ENCODE measurements around the gene SLAMF1.

SLAMF1 gene

DNA sequence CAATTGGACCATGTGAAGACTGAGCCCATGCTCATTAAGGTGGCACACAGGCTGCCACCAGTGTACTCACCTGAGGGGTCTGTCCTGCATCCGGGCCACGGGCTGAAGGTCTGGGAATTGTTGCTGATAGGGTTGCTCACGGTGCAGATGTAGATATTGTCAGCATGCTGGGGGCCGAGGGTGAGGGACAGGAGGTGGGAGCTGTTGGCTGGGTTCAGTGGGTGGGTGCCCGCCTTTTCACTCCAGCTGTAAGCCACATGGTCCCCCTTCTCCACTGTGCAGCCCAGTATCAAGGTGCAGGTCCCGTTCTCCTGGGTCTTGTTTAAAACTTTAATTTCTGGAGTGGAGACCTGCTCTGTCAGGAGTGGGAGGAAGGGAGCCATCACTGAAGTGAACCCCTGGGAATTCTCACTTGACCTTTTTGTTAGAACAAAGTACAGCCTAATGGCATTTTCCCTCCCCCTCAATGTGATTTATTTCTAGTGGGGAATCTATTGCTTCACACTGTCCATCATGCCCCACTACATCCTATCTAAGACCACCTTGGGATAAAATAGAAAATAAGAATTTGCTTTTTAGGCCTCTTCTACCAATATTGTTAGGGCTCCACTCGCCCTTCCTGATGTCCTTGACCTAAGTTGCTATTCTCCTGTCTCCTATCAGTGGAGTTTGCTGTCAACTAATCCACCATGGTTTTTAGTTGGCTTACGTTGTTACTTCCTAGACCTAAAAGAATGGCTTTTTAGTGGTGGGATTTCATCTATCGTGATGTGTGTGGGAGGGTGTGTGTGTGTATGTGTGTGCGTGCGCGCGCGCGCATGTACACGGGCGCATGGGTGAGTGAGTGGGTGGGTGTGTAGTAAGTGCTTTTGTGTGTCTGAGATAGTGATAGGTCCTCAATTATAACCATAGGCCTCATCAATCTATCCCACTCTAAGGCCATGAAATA lies 12.0 kb downstream of the SLAMF1 start:
- H3K4me3 ChIP-seq (replicated peaks; ENCODE audit: insufficient read depth, low read length) = no peak overlapping the region
- H3K27me3 ChIP-seq (ENCODE audit: insufficient read depth, poor library complexity, severe bottlenecking) = no peaks in the 10 kb centered on the region
- H3K27ac ChIP-seq (replicated peaks) = no peak overlapping the region
- TF ChIP-seq, protein P1, sequence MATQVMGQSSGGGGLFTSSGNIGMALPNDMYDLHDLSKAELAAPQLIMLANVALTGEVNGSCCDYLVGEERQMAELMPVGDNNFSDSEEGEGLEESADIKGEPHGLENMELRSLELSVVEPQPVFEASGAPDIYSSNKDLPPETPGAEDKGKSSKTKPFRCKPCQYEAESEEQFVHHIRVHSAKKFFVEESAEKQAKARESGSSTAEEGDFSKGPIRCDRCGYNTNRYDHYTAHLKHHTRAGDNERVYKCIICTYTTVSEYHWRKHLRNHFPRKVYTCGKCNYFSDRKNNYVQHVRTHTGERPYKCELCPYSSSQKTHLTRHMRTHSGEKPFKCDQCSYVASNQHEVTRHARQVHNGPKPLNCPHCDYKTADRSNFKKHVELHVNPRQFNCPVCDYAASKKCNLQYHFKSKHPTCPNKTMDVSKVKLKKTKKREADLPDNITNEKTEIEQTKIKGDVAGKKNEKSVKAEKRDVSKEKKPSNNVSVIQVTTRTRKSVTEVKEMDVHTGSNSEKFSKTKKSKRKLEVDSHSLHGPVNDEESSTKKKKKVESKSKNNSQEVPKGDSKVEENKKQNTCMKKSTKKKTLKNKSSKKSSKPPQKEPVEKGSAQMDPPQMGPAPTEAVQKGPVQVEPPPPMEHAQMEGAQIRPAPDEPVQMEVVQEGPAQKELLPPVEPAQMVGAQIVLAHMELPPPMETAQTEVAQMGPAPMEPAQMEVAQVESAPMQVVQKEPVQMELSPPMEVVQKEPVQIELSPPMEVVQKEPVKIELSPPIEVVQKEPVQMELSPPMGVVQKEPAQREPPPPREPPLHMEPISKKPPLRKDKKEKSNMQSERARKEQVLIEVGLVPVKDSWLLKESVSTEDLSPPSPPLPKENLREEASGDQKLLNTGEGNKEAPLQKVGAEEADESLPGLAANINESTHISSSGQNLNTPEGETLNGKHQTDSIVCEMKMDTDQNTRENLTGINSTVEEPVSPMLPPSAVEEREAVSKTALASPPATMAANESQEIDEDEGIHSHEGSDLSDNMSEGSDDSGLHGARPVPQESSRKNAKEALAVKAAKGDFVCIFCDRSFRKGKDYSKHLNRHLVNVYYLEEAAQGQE (IDR thresholded peaks at IDR 0.05; ENCODE audit: insufficient replicate concordance, low read depth) = no peak
- no peak for DNase-seq (ENCODE audit: low read depth in 1 of 2, low spot score in 1 of 2)

DNA sequence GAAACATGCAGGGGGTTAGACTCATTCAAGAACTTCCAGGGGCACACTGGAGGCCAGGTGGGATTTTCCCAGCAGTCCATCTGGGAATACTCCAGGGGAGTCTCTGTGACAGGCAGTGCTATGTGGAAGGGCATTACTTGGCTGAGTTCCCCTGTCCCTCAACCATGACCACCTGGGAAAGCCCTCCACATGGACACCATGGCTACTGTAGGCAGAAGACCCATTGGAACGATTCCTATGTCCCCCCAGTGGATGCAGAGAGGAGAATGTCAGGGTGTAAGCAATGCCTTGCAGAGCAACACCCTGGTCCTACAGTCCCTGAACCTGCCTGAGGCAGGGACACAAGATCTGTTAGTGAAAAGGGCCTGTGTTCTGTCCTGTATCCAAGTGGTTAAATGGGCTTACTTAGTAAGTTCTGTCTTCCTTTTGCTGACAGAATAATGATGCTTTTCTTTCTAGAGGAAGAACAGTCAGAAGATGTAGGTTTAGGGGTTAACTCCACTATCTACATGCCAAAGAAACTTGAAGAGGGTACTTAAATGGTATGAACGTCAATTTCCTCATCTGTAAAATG lies 13.4 kb downstream of the SLAMF1 start:
- no peak for DNase-seq (ENCODE audit: low read depth in 1 of 2, low spot score in 1 of 2)
- Histone ChIP-seq H3K4me3 (replicated peaks; ENCODE audit: insufficient read depth, low read length) (no peak overlapping the region), H3K27ac (replicated peaks) (no peak overlapping the region), H3K27me3 (ENCODE audit: insufficient read depth, poor library complexity, severe bottlenecking) (no peaks in the 10 kb centered on the region)
- no peak for TF ChIP-seq GABPA (IDR thresholded peaks at IDR 0.05; ENCODE audit: low read depth)
- TF ChIP-seq, protein P2, sequence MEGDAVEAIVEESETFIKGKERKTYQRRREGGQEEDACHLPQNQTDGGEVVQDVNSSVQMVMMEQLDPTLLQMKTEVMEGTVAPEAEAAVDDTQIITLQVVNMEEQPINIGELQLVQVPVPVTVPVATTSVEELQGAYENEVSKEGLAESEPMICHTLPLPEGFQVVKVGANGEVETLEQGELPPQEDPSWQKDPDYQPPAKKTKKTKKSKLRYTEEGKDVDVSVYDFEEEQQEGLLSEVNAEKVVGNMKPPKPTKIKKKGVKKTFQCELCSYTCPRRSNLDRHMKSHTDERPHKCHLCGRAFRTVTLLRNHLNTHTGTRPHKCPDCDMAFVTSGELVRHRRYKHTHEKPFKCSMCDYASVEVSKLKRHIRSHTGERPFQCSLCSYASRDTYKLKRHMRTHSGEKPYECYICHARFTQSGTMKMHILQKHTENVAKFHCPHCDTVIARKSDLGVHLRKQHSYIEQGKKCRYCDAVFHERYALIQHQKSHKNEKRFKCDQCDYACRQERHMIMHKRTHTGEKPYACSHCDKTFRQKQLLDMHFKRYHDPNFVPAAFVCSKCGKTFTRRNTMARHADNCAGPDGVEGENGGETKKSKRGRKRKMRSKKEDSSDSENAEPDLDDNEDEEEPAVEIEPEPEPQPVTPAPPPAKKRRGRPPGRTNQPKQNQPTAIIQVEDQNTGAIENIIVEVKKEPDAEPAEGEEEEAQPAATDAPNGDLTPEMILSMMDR (IDR thresholded peaks at IDR 0.05; ENCODE audit: insufficient read depth, low read length) = no peak
- TF ChIP-seq POLR2AphosphoS5 (IDR thresholded peaks at IDR 0.05; ENCODE audit: low read depth) = no peak
- TF ChIP-seq SPI1 (IDR thresholded peaks at IDR 0.05; ENCODE audit: borderline replicate concordance, low read depth) = no peak
- TF ChIP-seq, protein P1 (IDR thresholded peaks at IDR 0.05; ENCODE audit: insufficient replicate concordance, low read depth) = no peak

DNA sequence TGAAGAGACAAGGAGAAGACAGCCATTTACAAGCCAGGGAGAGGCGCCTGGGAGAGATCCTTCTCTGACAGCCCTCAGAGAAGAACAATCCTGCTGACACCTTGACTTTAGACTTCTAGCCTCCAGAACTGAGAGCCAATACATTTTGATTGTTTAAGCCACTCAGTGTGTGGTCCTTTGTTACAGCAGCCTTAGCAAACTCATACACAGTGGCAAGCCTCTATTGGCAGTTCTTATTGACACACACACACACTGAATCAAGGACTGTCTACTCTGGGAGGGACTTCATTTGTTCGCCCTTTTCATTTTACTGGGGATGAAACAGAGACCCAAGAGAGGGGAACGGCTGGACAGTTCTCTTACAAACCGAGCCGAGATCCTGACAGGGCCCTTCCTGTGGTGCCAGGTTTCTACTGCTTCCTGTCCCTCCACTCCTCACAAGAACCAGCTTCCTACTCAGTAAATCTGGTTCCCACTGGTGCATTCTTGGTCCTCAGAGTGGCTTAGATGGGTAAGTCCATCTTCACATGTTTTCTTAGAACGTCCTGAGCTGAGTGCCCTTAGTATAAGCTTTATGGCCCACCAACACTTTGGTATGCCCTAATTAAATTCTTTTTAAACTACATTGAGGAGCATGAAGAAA lies 14.7 kb downstream of the SLAMF1 start:
- TF ChIP-seq GABPA (IDR thresholded peaks at IDR 0.05; ENCODE audit: low read depth) (no peak), POLR2AphosphoS5 (IDR thresholded peaks at IDR 0.05; ENCODE audit: low read depth) (no peak), SPI1 (IDR thresholded peaks at IDR 0.05; ENCODE audit: borderline replicate concordance, low read depth) (no peak)
- TF ChIP-seq, protein P1 (IDR thresholded peaks at IDR 0.05; ENCODE audit: insufficient replicate concordance, low read depth) = no peak
- TF ChIP-seq, protein P2 (IDR thresholded peaks at IDR 0.05; ENCODE audit: insufficient read depth, low read length) = no peak
- H3K27ac ChIP-seq (replicated peaks) = no peak overlapping the region
- DNase-seq (ENCODE audit: low read depth in 1 of 2, low spot score in 1 of 2) = no peak
- H3K27me3 ChIP-seq (ENCODE audit: insufficient read depth, poor library complexity, severe bottlenecking) = no peaks in the 10 kb centered on the region
- no peak overlapping the region for H3K4me3 ChIP-seq (replicated peaks; ENCODE audit: insufficient read depth, low read length)
